Measurements from ENCODE around the gene CCDC188.
A peak's percentile ranks its signal among the peaks of the same experiment; 100 is the strongest.

DNA sequence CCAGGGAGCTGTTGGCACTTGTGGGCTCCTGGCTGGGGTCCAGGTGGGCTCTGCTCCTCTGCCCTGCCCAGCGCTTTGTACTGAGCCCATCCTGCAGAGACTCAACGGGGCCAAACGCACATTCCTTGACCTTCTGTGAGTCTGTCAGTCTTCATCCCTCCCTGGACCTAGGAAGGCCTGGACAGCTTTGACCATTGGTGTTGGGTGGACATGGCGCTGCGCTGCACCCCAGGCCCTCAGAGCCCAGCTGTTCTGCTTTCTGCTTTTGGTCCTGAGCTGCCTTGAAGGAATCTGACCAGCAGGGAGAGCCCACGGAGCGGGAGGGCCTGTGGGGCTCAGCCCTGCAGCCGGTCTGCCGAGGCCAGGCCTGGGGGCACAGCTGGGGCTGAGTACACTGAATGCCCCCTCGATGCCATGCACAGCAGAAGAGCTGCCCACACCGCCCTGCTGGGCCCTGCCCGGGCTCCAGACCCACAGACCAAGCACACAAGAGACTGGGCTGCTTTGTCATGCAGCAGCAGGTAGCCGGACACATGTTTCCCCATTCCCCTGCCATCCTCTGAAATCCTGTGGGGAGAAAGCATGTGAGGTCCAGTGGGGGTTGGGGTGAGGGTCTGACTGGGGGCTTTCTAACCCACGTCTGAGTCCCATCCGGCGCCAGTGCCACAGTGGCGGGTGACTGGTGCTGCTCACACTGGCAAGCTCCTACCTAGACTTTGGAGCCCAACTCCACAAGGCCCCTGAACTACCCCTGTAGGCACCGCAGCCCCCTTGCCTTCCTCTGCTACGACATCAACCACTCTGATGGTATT, 24.1 kb upstream of the CCDC188 start:
- TF ChIP-seq YY1 (IDR thresholded peaks at IDR 0.05; ENCODE audit: low read depth, low read length) (no peak), RXRA (IDR thresholded peaks at IDR 0.05; ENCODE audit: insufficient read depth, low read depth, low read length) (no peak), POLR2A (IDR thresholded peaks at IDR 0.05; ENCODE audit: control extremely low read depth in 1 of 2, low read depth in 2 of 2, low read length in 2 of 2) (no peak), EP300 (IDR thresholded peaks at IDR 0.05; ENCODE audit: borderline replicate concordance in 1 of 2, low read depth in 2 of 2, low read length in 2 of 2) (no peak), POLR2AphosphoS5 (IDR thresholded peaks at IDR 0.05; ENCODE audit: low read depth, low read length) (no peak), HDAC2 (IDR thresholded peaks at IDR 0.05; ENCODE audit: borderline replicate concordance in 1 of 2, low read depth in 2 of 2, low read length in 2 of 2) (no peak), TAF1 (IDR thresholded peaks at IDR 0.05; ENCODE audit: low read depth, low read length) (no peak), NANOG (IDR thresholded peaks at IDR 0.05; ENCODE audit: insufficient read depth, low read depth, low read length, poor library complexity, severe bottlenecking) (no peak), EZH2 (IDR thresholded peaks at IDR 0.05; ENCODE audit: low read depth, low read length, severe bottlenecking) (no peak), CHD2 (IDR thresholded peaks at IDR 0.05; ENCODE audit: low read length) (no peak)
- TF ChIP-seq, protein P1, sequence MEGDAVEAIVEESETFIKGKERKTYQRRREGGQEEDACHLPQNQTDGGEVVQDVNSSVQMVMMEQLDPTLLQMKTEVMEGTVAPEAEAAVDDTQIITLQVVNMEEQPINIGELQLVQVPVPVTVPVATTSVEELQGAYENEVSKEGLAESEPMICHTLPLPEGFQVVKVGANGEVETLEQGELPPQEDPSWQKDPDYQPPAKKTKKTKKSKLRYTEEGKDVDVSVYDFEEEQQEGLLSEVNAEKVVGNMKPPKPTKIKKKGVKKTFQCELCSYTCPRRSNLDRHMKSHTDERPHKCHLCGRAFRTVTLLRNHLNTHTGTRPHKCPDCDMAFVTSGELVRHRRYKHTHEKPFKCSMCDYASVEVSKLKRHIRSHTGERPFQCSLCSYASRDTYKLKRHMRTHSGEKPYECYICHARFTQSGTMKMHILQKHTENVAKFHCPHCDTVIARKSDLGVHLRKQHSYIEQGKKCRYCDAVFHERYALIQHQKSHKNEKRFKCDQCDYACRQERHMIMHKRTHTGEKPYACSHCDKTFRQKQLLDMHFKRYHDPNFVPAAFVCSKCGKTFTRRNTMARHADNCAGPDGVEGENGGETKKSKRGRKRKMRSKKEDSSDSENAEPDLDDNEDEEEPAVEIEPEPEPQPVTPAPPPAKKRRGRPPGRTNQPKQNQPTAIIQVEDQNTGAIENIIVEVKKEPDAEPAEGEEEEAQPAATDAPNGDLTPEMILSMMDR (IDR thresholded peaks at IDR 0.05; ENCODE audit: control extremely low read depth in 1 of 3, insufficient read depth in 1 of 3, low read depth in 1 of 3, low read length in 3 of 3), result peak; percentile 22 to 39 (median 32); a peak in 3 of 4 replicates
- TF ChIP-seq, protein P2, sequence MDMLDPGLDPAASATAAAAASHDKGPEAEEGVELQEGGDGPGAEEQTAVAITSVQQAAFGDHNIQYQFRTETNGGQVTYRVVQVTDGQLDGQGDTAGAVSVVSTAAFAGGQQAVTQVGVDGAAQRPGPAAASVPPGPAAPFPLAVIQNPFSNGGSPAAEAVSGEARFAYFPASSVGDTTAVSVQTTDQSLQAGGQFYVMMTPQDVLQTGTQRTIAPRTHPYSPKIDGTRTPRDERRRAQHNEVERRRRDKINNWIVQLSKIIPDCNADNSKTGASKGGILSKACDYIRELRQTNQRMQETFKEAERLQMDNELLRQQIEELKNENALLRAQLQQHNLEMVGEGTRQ (IDR thresholded peaks at IDR 0.05; ENCODE audit: low read length), result no peak
